Thyroid gland (tissue), 4 donors: Measurements from ENCODE around the gene KLHL12. TPM values are rescaled to one million over a fixed set of nuclear protein-coding genes. Genes with fewer than 3 reads are reported as not detected.
"Not testable (repeated sequence)": the region's sequence is repeated elsewhere in the genome, so short reads cannot be mapped to it uniquely, and the experiment has no call there.

ENCODE experiments used
- DNase-seq, 2 donors: peaks; one replicate each; pipeline ENCODE4 v3.0.0-alpha.2; 2019
- H3K27ac ChIP-seq, 3 donors: fragments of 200-600 bp; sonication (generic); 1 replicate in 2 of 3; 2 replicates in 1 of 3; pipeline ENCODE4 v1.5.1; 2016 to 2019; ENCODE audit warnings: mild to moderate bottlenecking in 1 of 3, moderate library complexity in 1 of 3
- H3K27me3 ChIP-seq: fragments of 200-600 bp; sonication (generic); one replicate; pipeline ENCODE4 v1.5.1; 2019
- H3K36me3 ChIP-seq, 2 donors: fragments of 200-600 bp; sonication (generic); one replicate each; pipeline ENCODE4 v1.5.1; 2016 to 2019
- H3K4me1 ChIP-seq, 2 donors: fragments of 200-600 bp; sonication (generic); one replicate each; pipeline ENCODE4 v1.5.1; 2017 to 2019
- H3K4me3 ChIP-seq, 3 donors: fragments of 200-600 bp; sonication (generic); replicated peaks in 1 of 3; 1 replicate in 2 of 3; 2 replicates in 1 of 3; pipeline ENCODE4 v1.5.1; 2016; ENCODE audit warnings: mild to moderate bottlenecking in 1 of 3
- H3K9me3 ChIP-seq: fragments of 200-600 bp; sonication (generic); one replicate; pipeline ENCODE4 v1.5.1; 2017
- POLR2A ChIP-seq, 2 donors: fragments of 450-650 bp; IDR thresholded peaks; one replicate each; pipeline ENCODE4 v1.6.1; 2017; ENCODE audit warnings: antibody characterized with exemption in 2 of 2, mild to moderate bottlenecking in 2 of 2, moderate library complexity in 1 of 2
- WGBS, 2 donors: methylation state at CpG; one replicate each; pipeline ENCODE4 v1.1.5; 2017; 5-methylcytosine and 5-hydroxymethylcytosine counted together
- intact Hi-C: fragments of 100-400 bp; cut with DNase I; formaldehyde crosslinking; loops from one replicate; pipeline ENCODE4 v1.15.1; 2023
- total RNA-seq, 4 donors: library from RNA; depleted of rRNA; stranded (reverse); fragments of >200 nt; gene quantifications; one replicate each; pipeline ENCODE4 v1.2.3, GENCODE V29; 2016
- TF ChIP-seq, protein P1 (sequence below), 6 experiments: fragments of 200-600 bp in 3 of 6; fragments of 450-650 bp in 3 of 6; sonication (generic) in 3 of 6; IDR thresholded peaks; one replicate each; pipeline ENCODE4 v1.5.1; 2016 to 2019; ENCODE audit warnings: antibody characterized with exemption in 6 of 6, mild to moderate bottlenecking in 2 of 6, inconsistent platforms in 1 of 6, moderate library complexity in 1 of 6

Gene KLHL12
- total RNA-seq, 4 donors from 2014 or later: 25.1 to 34.0 (median 29.1) TPM

DNA sequence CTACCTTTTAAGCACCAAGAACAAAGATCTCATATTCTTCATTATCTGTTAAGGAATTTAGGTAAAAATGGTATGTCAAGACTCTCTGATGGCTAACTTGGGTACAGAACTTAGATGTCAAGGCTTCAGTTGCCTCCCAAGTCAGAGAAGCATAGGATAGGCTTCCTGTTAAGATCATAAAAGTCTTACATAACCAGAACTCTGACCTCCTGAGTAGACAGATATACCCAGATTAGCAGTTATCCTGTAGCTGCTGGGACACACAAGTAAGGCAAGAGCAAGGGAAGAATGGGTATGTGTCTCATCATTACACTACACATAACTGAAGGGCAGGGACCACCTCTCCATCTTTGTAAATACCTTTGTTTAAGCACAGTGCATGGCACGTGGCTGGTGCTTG is 15.4 kb upstream of the KLHL12 start:
- intact Hi-C loops: no loop called here
- WGBS, 2 donors: 85 to 86% methylated on average over 1 of the region's 1 CpG

DNA sequence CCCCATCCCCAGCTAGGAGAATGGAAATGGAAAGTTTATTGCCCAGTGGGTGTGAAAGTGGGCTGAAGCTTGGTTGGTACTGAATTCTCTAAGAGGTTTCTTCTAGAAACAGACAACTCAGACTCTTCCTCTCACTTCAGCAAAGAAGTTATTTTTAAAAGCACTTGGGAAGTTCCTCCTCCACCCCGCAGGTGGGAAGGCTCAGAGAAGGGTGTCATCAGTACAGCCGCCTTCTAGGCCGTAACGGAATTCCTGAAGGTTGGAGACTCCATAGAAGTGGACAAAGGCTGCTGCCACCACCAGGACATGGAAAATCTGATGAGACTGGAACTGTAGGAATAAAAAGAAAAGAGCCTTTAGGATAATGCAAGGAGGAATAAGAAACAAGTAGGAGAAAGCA is 14.3 kb upstream of the KLHL12 start:
- Histone ChIP-seq H3K4me3 (no peak overlapping the region), H3K36me3 (peaks cover 45 to 63% of the 10 kb centered on the region in 2 donors), H3K27me3 (no peaks in the 10 kb centered on the region), H3K4me1 (no peaks in the 10 kb centered on the region), H3K27ac (no peak overlapping the region), H3K9me3 (no peaks in the 10 kb centered on the region)
- intact Hi-C loops: no loop called here
- no peak for DNase-seq
- 93 to 95% methylated on average over 4 of the region's 4 CpGs for WGBS, 2 donors
- TF ChIP-seq, protein P1, sequence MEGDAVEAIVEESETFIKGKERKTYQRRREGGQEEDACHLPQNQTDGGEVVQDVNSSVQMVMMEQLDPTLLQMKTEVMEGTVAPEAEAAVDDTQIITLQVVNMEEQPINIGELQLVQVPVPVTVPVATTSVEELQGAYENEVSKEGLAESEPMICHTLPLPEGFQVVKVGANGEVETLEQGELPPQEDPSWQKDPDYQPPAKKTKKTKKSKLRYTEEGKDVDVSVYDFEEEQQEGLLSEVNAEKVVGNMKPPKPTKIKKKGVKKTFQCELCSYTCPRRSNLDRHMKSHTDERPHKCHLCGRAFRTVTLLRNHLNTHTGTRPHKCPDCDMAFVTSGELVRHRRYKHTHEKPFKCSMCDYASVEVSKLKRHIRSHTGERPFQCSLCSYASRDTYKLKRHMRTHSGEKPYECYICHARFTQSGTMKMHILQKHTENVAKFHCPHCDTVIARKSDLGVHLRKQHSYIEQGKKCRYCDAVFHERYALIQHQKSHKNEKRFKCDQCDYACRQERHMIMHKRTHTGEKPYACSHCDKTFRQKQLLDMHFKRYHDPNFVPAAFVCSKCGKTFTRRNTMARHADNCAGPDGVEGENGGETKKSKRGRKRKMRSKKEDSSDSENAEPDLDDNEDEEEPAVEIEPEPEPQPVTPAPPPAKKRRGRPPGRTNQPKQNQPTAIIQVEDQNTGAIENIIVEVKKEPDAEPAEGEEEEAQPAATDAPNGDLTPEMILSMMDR (IDR thresholded peaks at IDR 0.05): no peak
- TF ChIP-seq POLR2A (IDR thresholded peaks at IDR 0.05): no peak

More for the DNA sequence above, 15.4 kb upstream of the KLHL12 start:
- Histone ChIP-seq H3K27ac (no peak overlapping the region), H3K9me3 (no peaks in the 10 kb centered on the region), H3K4me3 (no peak overlapping the region), H3K36me3 (peaks cover 45 to 67% of the 10 kb centered on the region in 2 donors), H3K27me3 (no peaks in the 10 kb centered on the region), H3K4me1 (no peaks in the 10 kb centered on the region)
- DNase-seq: no peak
- no peak for TF ChIP-seq POLR2A (IDR thresholded peaks at IDR 0.05)
- TF ChIP-seq, protein P1 (IDR thresholded peaks at IDR 0.05): no peak

DNA sequence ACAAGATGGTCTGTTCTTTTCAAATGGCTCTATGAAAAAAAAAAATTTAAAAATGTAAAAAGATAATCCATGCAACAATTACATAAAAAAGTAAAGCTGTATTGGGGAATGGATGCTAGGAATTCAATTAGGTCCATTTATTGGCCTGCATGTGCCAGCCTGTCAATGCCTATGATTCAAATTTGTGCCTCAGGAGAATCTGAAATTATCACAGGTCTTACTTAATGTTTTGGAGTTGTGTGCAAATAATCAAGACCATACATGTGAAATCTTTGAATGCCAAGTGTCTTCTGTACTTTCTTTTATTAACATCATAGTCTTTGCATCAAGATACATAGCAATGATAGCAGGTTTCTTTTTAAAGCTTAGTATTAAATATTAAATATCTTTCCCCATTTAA is 13.5 kb upstream of the KLHL12 start:
- Histone ChIP-seq H3K4me1 (no peaks in the 10 kb centered on the region), H3K4me3 (no peak overlapping the region), H3K27ac (no peak overlapping the region), H3K9me3 (no peaks in the 10 kb centered on the region), H3K27me3 (no peaks in the 10 kb centered on the region), H3K36me3 (peaks cover 45 to 55% of the 10 kb centered on the region in 2 donors)
- intact Hi-C loops: no loop called here
- TF ChIP-seq, protein P1 (IDR thresholded peaks at IDR 0.05): no peak
- TF ChIP-seq POLR2A (IDR thresholded peaks at IDR 0.05): no peak
- no peak for DNase-seq

DNA sequence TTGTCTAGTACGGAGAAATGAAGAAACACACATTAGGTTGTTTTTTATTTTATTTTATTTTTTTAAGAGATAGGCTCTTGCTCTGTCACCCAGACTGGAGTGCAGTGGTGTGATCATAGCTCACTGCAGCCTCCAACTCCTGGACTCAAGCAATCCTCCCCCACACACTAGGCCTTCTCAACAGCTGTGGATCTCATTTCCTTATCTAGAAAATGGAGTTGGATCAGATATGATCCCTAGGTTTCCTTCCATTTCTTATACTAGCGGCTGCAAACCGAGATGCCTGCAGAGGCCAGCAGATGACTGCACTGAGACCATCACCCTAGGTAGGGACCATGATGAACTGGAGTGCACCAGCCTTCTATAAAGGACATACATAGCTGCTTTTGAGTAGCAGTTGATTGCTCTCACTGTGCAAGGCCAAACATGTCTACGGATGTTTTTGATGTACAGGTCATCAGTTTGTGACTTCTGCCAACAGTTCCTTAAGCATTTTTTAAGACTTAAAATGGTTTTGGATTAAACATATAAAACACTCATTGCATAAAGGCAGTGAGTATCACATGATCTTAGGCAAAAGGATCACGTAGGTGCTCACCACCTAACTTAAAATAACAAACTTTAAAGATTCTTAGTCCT is 11.4 kb upstream of the KLHL12 start:
- no peak overlapping the region for H3K4me3 ChIP-seq
- H3K36me3 ChIP-seq: peaks cover 24 to 34% of the 10 kb centered on the region in 2 donors
- H3K27ac ChIP-seq: no peak overlapping the region
- no peaks in the 10 kb centered on the region for H3K9me3 ChIP-seq
- TF ChIP-seq, protein P1 (IDR thresholded peaks at IDR 0.05): no peak
- no peak for TF ChIP-seq POLR2A (IDR thresholded peaks at IDR 0.05)
- intact Hi-C loops: no loop called here
- no peaks in the 10 kb centered on the region for H3K27me3 ChIP-seq
- no peak for DNase-seq
- H3K4me1 ChIP-seq: no peaks in the 10 kb centered on the region
- 86 to 88% methylated on average over 5 of the region's 5 CpGs for whole genome bisulfite sequencing, 2 donors

DNA sequence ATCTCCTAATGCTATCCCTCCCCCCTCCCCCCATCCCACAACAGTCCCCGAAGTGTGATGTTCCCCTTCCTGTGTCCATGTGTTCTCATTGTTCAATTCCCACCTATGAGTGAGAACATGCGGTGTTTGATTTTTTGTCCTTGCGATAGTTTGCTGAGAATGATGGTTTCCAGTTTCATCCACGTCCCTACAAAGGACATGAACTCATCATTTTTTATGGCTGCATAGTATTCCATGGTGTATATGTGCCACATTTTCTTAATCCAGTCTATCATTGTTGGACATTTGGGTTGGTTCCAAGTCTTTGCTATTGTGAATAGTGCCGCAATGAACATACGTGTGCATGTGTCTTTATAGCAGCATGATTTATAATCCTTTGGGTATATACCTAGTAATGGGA is 9.4 kb upstream of the KLHL12 start:
- H3K4me1 ChIP-seq, H3K4me3 ChIP-seq, intact Hi-C loops, H3K27ac ChIP-seq, H3K27me3 ChIP-seq, DNase-seq, H3K9me3 ChIP-seq: not testable (repeated sequence)
- H3K36me3 ChIP-seq: peaks cover 10 to 14% of the 10 kb centered on the region in 2 donors
- WGBS, 2 donors: 78 to 100% methylated on average over 1 of the region's 6 CpGs
